ENCODE data around the gene CDK2AP2. TPM values are rescaled to one million over a fixed set of nuclear protein-coding genes. Genes with fewer than 3 reads are reported as not detected.

The CDK2AP2 gene
- total and polyA plus RNA-seq, 10 of the 15 experiments (the other 5 are each of a cell fraction or from before 2014, with no cell fraction given): 8.0 to 177 (median 40.9) TPM

DNA sequence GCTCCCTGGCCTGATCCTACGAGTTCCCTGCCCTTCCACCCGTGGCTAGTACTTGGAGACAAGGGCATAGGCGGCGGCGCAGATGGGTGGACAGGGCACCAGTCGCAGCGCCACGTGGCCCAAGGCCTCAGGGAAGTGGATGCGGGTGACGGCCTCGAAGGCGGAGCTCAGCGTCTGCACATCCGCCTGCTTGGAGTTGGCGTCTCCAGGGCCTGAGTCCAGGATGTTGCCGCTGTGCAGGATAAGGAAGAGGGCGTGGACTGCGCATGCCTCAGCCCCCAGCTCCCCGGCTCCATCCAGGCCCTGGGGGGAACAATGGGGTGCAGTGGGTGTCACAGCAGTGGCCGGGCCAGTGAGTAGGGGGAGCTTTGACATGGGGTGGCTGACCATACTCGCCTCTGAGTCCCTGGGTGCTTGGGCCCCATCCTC is 9.4 kb downstream of the CDK2AP2 start:
- TF ChIP-seq NR2C1 (IDR thresholded peaks at IDR 0.05) (no peak), LARP7 (IDR thresholded peaks at IDR 0.05) (no peak), RB1 (IDR thresholded peaks at IDR 0.05; ENCODE audit: borderline replicate concordance) (no peak), ZNF384 (IDR thresholded peaks at IDR 0.05; ENCODE audit: borderline replicate concordance, low read depth, low read length) (no peak), RAD21 (IDR thresholded peaks at IDR 0.05; ENCODE audit: insufficient read depth, low read depth, low read length) (no peak), CREB1 (IDR thresholded peaks at IDR 0.05; ENCODE audit: low read depth) (no peak), MXI1 (IDR thresholded peaks at IDR 0.05; ENCODE audit: low read depth, low read length) (no peak)
- TF ChIP-seq, protein P1, sequence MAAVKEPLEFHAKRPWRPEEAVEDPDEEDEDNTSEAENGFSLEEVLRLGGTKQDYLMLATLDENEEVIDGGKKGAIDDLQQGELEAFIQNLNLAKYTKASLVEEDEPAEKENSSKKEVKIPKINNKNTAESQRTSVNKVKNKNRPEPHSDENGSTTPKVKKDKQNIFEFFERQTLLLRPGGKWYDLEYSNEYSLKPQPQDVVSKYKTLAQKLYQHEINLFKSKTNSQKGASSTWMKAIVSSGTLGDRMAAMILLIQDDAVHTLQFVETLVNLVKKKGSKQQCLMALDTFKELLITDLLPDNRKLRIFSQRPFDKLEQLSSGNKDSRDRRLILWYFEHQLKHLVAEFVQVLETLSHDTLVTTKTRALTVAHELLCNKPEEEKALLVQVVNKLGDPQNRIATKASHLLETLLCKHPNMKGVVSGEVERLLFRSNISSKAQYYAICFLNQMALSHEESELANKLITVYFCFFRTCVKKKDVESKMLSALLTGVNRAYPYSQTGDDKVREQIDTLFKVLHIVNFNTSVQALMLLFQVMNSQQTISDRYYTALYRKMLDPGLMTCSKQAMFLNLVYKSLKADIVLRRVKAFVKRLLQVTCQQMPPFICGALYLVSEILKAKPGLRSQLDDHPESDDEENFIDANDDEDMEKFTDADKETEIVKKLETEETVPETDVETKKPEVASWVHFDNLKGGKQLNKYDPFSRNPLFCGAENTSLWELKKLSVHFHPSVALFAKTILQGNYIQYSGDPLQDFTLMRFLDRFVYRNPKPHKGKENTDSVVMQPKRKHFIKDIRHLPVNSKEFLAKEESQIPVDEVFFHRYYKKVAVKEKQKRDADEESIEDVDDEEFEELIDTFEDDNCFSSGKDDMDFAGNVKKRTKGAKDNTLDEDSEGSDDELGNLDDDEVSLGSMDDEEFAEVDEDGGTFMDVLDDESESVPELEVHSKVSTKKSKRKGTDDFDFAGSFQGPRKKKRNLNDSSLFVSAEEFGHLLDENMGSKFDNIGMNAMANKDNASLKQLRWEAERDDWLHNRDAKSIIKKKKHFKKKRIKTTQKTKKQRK (IDR thresholded peaks at IDR 0.05; ENCODE audit: low read depth, low read length): no peak
- RAD21 ChIA-PET (ENCODE audit: unreplicated experiment): no interaction called here
- Histone ChIP-seq H2AFZ (ENCODE audit: control insufficient read depth, low read depth, low read length) (no peak overlapping the region), H3K79me2 (ENCODE audit: control insufficient read depth, insufficient read depth, low read length) (no peaks in the 10 kb centered on the region), H3K27ac (ENCODE audit: control insufficient read depth, insufficient read depth) (no peak overlapping the region), H3K4me1 (ENCODE audit: control insufficient read depth, insufficient read depth, low read length) (no peaks in the 10 kb centered on the region; the same call in 1 of the 2 replicates), H3K36me3 (ENCODE audit: control insufficient read depth in 2 of 2, insufficient read depth in 2 of 2, low read length in 1 of 2) (peaks cover 0 to 10% of the 10 kb centered on the region in 2 experiments; a peak in 3 of 4 replicates), H3K9me3 (replicated peaks; ENCODE audit: control insufficient read depth, insufficient read depth, low read length) (no peaks in the 10 kb centered on the region), H3K27me3 (replicated peaks in 1 of 2; ENCODE audit: control insufficient read depth in 2 of 2, insufficient read depth in 2 of 2, low read length in 1 of 2) (no peaks in the 10 kb centered on the region), H4K20me1 (ENCODE audit: control insufficient read depth, insufficient read depth) (no peaks in the 10 kb centered on the region; the same call in 1 of the 2 replicates), H3K9ac (ENCODE audit: control insufficient read depth, insufficient read depth, low read length) (no peak overlapping the region), H3K4me2 (ENCODE audit: control insufficient read depth, insufficient read depth) (no peak overlapping the region), H3K4me3 (no peak overlapping the region)
- SMC1A ChIA-PET (ENCODE audit: uncharacterized antibody, unreplicated experiment): no interaction called here
- no peak for FAIRE-seq
- BruUV-seq (replicated peaks): no TSS peak
- in situ Hi-C loops (cut with MboI) (no loop called here), intact Hi-C loops (cut with micrococcal nuclease; ENCODE audit: unreplicated experiment) (no loop called here)
- POLR2A ChIA-PET: no interaction called here
- DNase-seq (ENCODE audit: low read depth, low spot score): no peak
- ATAC-seq: no peak
- CTCF ChIA-PET: no interaction called here
- WGBS (ENCODE audit: insufficient coverage, insufficient replicate concordance, low lambda C conversion rate, missing lambda C conversion rate): 96% methylated on average over 19 of the region's 21 CpGs

All from GM12878 (cell line).